ENCODE measurements around the gene RING1.
"Not testable (repeated sequence)": the region's sequence is repeated elsewhere in the genome, so short reads cannot be mapped to it uniquely, and the experiment has no call there.

Gene RING1

GRCh38 chr6:33215271-33216116 lies 7.2 kb downstream of the RING1 start:
- TF ChIP-seq CTCF (IDR thresholded peaks at IDR 0.05; ENCODE audit: low read length, missing control alignments), result no peak
- no peak for DNase-seq (ENCODE audit: low read depth)
- H3K4me3 ChIP-seq (replicated peaks; ENCODE audit: low read depth, low read length), result no peak overlapping the region

GRCh38 chr6:33216117-33216649 lies 7.9 kb downstream of the RING1 start:
- TF ChIP-seq CTCF (IDR thresholded peaks at IDR 0.05; ENCODE audit: low read length, missing control alignments), result no peak
- DNase-seq (ENCODE audit: low read depth), result no peak
- no peak overlapping the region for H3K4me3 ChIP-seq (replicated peaks; ENCODE audit: low read depth, low read length)

- no peak for TF ChIP-seq CTCF (IDR thresholded peaks at IDR 0.05; ENCODE audit: low read length, missing control alignments)
- no peak overlapping the region for H3K4me3 ChIP-seq (replicated peaks; ENCODE audit: low read depth, low read length)
- no peak for DNase-seq (ENCODE audit: low read depth)
Observed at GRCh38 chr6:33217246-33217645, 8.9 kb downstream of the RING1 start.

- DNase-seq (ENCODE audit: low read depth), result no peak
- no peak for TF ChIP-seq CTCF (IDR thresholded peaks at IDR 0.05; ENCODE audit: low read length, missing control alignments)
Observed at GRCh38 chr6:33217681-33218080, 9.4 kb downstream of the RING1 start.

GRCh38 chr6:33226503-33227120 lies 18.3 kb downstream of the RING1 start:
- H3K4me3 ChIP-seq (replicated peaks; ENCODE audit: low read depth, low read length); DNase-seq (ENCODE audit: low read depth): not testable (repeated sequence)

More at GRCh38 chr6:33217681-33218080, 9.4 kb downstream of the RING1 start:
- H3K4me3 ChIP-seq (replicated peaks; ENCODE audit: low read depth, low read length), result no peak overlapping the region

GRCh38 chr6:33235221-33235634 lies 26.9 kb downstream of the RING1 start:
- H3K4me3 ChIP-seq (replicated peaks; ENCODE audit: low read depth, low read length), result no peak overlapping the region
- no peak for TF ChIP-seq CTCF (IDR thresholded peaks at IDR 0.05; ENCODE audit: low read length, missing control alignments)
- DNase-seq (ENCODE audit: low read depth), result no peak

GRCh38 chr6:33236328-33236727 lies 28.0 kb downstream of the RING1 start:
- no peak for DNase-seq (ENCODE audit: low read depth)
- no peak overlapping the region for H3K4me3 ChIP-seq (replicated peaks; ENCODE audit: low read depth, low read length)
- TF ChIP-seq CTCF (IDR thresholded peaks at IDR 0.05; ENCODE audit: low read length, missing control alignments), result no peak
